Activated T-helper 2 cell treated with anti-CD3 and anti-CD28 coated beads, Interferon-gamma antibody, Interleukin-2, Interleukin-4, amounts not matched to agents 10 μg/mL and 5 μg/mL and 100 μg/mL, durations not matched to agents 14 hours and 24 hours and 36 hours (primary cell): ENCODE measurements around the gene ALG1L2. TPM values are rescaled to one million over a fixed set of nuclear protein-coding genes. Genes with fewer than 3 reads are reported as not detected.
"Not testable (repeated sequence)": the region's sequence is repeated elsewhere in the genome, so short reads cannot be mapped to it uniquely, and the experiment has no call there.

Source experiments
- DNase-seq: peaks from one replicate; pipeline ENCODE4 v3.0.0; 2021; ENCODE audit warnings: low spot score
- H3K27ac Mint-ChIP-seq: one replicate; pipeline ENCODE4 v1.8.0; 2021; ENCODE audit warnings: mixed read lengths
- H3K27me3 Mint-ChIP-seq: one replicate; pipeline ENCODE4 v1.8.0; 2021; ENCODE audit warnings: low read depth, mixed read lengths
- H3K36me3 Mint-ChIP-seq: one replicate; pipeline ENCODE4 v1.8.0; 2021; ENCODE audit warnings: low read depth, mixed read lengths
- H3K4me1 Mint-ChIP-seq: one replicate; pipeline ENCODE4 v1.8.0; 2021; ENCODE audit warnings: low read depth, mixed read lengths
- H3K4me3 Mint-ChIP-seq: one replicate; pipeline ENCODE4 v1.8.0; 2021; ENCODE audit warnings: low read depth, mild to moderate bottlenecking, moderate library complexity, mixed read lengths
- H3K9me3 Mint-ChIP-seq: one replicate; pipeline ENCODE4 v1.8.0; 2021; ENCODE audit warnings: mixed read lengths
- intact Hi-C: fragments of 100-400 bp; cut with micrococcal nuclease; formaldehyde crosslinking; loops from one replicate; pipeline ENCODE4 v1.15.1; 2023
- total RNA-seq: library from RNA; stranded (reverse); gene quantifications from 2 replicates; pipeline ENCODE4 v1.2.3, GENCODE V29; 2022

ALG1L2 gene
- total RNA-seq, result not detected in 2 replicates

DNA sequence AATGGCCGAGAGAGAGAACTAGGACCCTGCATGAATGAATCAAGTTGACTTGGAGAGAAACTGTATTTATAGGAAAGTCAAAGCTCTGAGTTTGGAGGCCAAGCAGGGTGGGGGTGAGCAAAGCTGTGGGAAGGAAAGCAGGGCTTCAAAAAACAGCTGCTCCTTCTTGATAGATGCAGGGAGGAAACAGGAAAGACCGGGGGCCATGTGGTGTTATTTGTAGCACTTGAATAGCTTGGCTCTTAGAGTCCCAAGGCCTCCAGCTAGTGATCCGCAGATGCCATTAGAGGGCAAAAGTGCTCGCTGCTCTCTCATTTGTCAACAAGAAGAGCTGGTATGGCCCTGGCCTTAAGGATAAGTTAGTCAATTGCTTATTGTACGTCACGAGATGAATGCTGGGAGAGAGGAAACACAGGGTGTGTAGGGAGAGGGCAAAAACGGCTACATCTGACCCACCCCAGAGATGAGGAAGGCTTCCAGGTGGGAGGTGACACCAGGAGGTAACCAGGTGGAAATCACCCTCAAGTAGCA lies at the start of gene ALG1L2:
Gene ALG1L2, plus strand, starts transcription at position 481 of the 531 bp plus-strand sequence. CDS start 186 bp downstream, outside the sequence.
- Mint-ChIP-seq H3K4me1 (no peaks in the 10 kb centered on the region), H3K4me3 (no peak within 1 kb of the TSS), H3K36me3 (no peaks in the 10 kb centered on the region), H3K9me3 (no peaks in the 10 kb centered on the region), H3K27ac (no peak within 1 kb of the TSS), H3K27me3 (no peaks in the 10 kb centered on the region)
- DNase-seq, result no peak
- intact Hi-C loops, result no loop called here

DNA sequence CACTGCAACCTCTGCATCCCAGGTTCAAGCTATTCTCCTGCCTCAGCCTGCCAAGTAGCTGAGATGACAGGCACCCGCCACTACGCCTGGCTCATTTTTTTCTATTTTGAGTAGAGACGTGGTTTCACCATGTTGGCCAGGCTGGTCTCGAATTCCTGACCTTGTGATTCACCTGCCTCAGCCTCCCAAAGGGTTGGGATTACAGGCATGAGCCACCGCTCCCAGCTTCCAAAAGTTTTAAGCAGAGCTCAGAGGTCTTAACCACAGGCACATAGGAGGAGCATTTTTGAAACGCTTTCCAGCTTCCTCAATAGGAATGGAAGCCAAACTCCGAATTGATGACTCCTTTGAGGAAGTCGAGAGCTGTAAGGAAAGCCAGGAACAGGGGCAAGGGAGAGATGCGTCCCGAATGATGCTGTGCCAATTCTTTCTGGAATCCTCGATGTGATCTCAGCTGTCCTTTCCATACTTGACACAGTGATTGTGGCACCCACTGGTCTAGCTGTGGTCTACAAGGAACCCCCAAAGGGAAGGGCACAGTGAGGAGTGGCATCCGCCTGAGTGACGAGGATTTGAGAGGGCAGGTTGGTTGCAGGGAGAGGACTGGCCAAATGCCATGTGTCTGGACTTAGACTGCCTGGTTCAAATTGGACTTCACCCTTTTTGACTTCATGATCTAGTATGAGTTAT lies 44.4 kb upstream of the ALG1L2 start:
- DNase-seq, H3K36me3 Mint-ChIP-seq, H3K27ac Mint-ChIP-seq, H3K27me3 Mint-ChIP-seq, H3K4me1 Mint-ChIP-seq, H3K9me3 Mint-ChIP-seq, intact Hi-C loops, H3K4me3 Mint-ChIP-seq: not testable (repeated sequence)

DNA sequence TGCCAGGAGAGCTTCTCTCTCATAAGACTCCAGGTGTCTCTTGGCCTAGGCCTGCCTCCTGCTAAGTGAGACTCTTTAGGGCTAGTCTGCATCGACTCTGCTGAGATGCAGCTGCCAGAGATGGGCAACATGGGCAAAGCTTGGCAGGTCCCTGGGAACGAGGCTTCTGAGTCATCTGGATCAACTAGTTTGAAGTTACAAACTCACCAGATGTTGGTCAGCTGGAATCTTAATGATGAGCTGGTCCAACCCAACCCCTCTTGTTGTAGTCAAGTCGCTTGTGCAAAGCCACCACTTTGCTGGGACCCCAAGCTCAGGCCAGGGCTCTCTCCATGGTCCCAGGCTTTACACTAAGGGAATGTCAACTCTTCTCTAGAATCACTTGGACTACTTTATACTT lies 38.9 kb upstream of the ALG1L2 start:
- H3K27me3 Mint-ChIP-seq, intact Hi-C loops: not testable (repeated sequence)

GRCh38 chr3:130043658-130044057 lies 38.0 kb upstream of the ALG1L2 start:
- H3K27ac Mint-ChIP-seq, H3K9me3 Mint-ChIP-seq, DNase-seq, H3K36me3 Mint-ChIP-seq, H3K4me3 Mint-ChIP-seq, intact Hi-C loops, H3K4me1 Mint-ChIP-seq, H3K27me3 Mint-ChIP-seq: not testable (repeated sequence)

More for the DNA sequence above, 38.9 kb upstream of the ALG1L2 start:
- H3K4me3 Mint-ChIP-seq, H3K36me3 Mint-ChIP-seq, H3K9me3 Mint-ChIP-seq, H3K4me1 Mint-ChIP-seq, DNase-seq, H3K27ac Mint-ChIP-seq: not testable (repeated sequence)

- no peaks in the 10 kb centered on the region for H3K36me3 Mint-ChIP-seq
- no peak overlapping the region for H3K27ac Mint-ChIP-seq
- no peaks in the 10 kb centered on the region for H3K4me1 Mint-ChIP-seq
- no peak overlapping the region for H3K4me3 Mint-ChIP-seq
- H3K9me3 Mint-ChIP-seq, result peaks cover 4% of the 10 kb centered on the region
- no peak for DNase-seq
- H3K27me3 Mint-ChIP-seq, result no peaks in the 10 kb centered on the region
- intact Hi-C loops, result no loop called here
Measured at GRCh38 chr3:130044370-130044769, 37.3 kb upstream of the ALG1L2 start.

DNA sequence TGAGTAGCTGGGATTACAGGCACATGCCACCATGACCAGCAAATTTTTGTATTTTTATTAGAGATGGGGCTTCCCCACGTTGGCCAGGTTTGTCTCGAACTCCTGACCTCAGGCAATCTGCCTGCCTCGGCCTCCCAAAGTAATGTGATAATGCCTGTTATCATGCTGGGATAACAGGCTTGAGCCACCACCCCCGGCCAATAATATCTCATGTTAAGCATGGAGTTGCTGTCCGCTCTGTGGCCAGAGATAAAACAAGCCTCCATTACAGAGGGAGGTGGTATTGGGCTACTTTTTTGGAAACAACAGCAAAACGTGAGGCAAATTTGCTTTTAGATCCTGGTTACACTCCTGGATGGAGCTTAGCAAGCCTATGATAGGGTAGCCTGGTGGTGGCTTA lies 32.9 kb upstream of the ALG1L2 start:
- Mint-ChIP-seq H3K4me3 (no peak overlapping the region), H3K27ac (no peak overlapping the region), H3K4me1 (no peaks in the 10 kb centered on the region), H3K27me3 (no peaks in the 10 kb centered on the region), H3K9me3 (peaks cover 4% of the 10 kb centered on the region), H3K36me3 (no peaks in the 10 kb centered on the region)
- intact Hi-C loops, result no loop called here
- DNase-seq, result no peak

DNA sequence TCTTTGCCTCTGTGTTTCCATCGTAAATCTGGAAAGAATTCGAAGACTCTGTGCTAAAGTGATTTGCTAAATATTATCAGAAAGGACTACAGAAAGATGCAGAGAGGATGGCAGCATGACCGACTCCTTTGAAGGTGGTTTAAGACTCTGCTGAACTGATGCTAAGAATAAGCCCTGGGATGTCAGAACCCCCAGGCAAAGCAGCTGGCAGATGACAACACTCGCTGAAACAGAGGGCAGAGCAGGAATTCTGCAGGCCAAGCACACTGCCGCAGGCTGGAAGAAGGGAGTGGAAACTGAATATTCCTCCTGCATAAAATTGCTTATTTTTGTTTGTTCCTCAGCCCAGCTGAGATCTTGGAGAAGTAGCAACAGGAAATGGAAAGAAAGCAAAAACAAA lies 29.3 kb upstream of the ALG1L2 start:
- DNase-seq, H3K4me3 Mint-ChIP-seq, intact Hi-C loops, H3K36me3 Mint-ChIP-seq, H3K9me3 Mint-ChIP-seq, H3K27ac Mint-ChIP-seq, H3K27me3 Mint-ChIP-seq, H3K4me1 Mint-ChIP-seq: not testable (repeated sequence)

DNA sequence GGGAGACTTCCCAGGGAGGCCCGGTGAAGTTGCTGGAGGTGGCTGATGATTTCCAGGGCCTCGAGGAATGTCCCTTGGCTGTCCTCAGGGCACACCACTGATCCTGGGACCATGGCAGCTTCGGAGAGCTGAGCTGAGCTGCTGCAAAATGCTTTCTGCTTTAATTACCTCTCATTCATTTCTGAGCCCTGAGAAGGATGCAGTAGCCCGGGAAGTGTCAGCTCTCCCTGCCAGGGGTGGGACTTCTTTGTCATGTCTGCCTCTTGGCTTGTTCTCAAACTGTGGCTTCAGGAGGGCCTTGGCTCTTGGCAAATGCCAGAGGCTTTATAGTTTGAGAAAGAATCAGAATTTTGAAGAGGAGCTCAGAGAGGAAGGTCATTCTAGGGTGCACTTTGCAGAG lies 28.7 kb upstream of the ALG1L2 start:
- H3K9me3 Mint-ChIP-seq, DNase-seq, H3K4me3 Mint-ChIP-seq, intact Hi-C loops, H3K36me3 Mint-ChIP-seq, H3K4me1 Mint-ChIP-seq, H3K27me3 Mint-ChIP-seq, H3K27ac Mint-ChIP-seq: not testable (repeated sequence)

- DNase-seq, H3K27me3 Mint-ChIP-seq, H3K27ac Mint-ChIP-seq, H3K4me1 Mint-ChIP-seq, intact Hi-C loops, H3K4me3 Mint-ChIP-seq, H3K9me3 Mint-ChIP-seq, H3K36me3 Mint-ChIP-seq: not testable (repeated sequence)
Measured at GRCh38 chr3:130057536-130058266, 23.9 kb upstream of the ALG1L2 start.

DNA sequence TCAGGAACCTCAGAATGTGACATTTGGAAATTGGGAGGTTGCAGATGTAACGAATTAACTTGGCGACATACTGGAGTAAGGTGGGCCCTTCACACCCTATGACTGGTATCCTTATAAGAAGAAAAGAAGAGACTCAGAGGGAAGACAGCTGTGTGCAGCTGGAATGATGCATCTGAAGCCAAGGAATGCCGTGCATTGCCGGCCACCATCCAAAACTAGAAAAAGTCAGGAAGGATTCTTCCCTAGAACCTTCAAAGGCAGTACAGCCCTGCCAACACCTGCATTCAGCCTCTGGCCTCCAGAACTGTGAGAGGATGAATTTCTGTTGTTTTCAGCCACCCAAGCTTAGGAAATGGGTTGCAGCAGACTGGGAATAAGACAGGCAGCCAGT lies 23.4 kb upstream of the ALG1L2 start:
- intact Hi-C loops, result not testable (repeated sequence)

DNA sequence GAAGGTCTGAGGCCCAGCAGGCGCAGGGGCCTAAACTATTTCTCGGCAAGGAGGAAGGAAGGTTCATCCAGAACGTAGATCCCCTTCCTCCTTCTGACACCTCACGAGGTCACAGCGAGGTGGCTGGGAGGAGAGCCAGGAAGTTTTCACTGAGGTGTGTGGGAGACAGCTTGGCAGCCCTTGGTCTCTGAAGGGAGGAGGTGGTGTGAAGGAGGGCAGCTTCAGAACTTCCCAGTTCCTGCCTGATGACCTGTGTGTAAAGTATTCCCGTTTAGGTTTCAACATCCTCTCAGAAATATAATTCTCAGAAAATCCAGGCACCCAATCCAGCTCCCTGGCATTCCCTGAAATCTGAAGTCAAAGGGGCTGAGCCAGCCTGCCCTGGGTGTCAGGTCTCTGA lies 22.9 kb upstream of the ALG1L2 start:
- H3K9me3 Mint-ChIP-seq, intact Hi-C loops, H3K4me3 Mint-ChIP-seq, H3K27ac Mint-ChIP-seq, H3K36me3 Mint-ChIP-seq, DNase-seq, H3K4me1 Mint-ChIP-seq, H3K27me3 Mint-ChIP-seq: not testable (repeated sequence)

More for the DNA sequence above, 23.4 kb upstream of the ALG1L2 start:
- not testable (repeated sequence) for H3K27me3 Mint-ChIP-seq, H3K27ac Mint-ChIP-seq, H3K4me1 Mint-ChIP-seq, H3K9me3 Mint-ChIP-seq, H3K4me3 Mint-ChIP-seq, DNase-seq, H3K36me3 Mint-ChIP-seq

DNA sequence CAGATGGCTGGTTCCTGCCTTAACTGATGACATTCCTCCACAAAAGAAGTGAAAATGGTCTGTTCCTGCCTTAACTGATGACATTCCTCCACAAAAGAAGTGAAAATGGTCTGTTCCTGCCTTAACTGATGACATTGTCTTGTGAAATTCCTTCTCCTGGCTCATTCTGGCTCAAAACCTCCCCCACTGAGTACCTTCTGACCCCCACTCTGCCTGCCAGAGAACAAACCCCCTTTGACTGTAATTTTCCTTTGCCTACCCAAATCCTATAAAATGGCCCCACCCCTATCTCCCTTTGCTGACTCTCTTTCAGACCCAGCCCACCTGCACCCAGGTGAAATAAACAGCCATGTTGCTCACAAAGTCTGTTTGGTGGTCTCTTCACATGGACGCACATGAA lies 22.5 kb upstream of the ALG1L2 start:
- H3K4me1 Mint-ChIP-seq, H3K36me3 Mint-ChIP-seq, H3K9me3 Mint-ChIP-seq, H3K4me3 Mint-ChIP-seq, H3K27ac Mint-ChIP-seq, H3K27me3 Mint-ChIP-seq, intact Hi-C loops, DNase-seq: not testable (repeated sequence)

GRCh38 chr3:130073582-130073981 lies 8.0 kb upstream of the ALG1L2 start:
- intact Hi-C loops, result no loop called here
- no peak for DNase-seq
- H3K4me3 Mint-ChIP-seq, result no peak overlapping the region
- no peak overlapping the region for H3K27ac Mint-ChIP-seq
- no peaks in the 10 kb centered on the region for H3K27me3 Mint-ChIP-seq
- H3K36me3 Mint-ChIP-seq, result no peaks in the 10 kb centered on the region
- no peaks in the 10 kb centered on the region for H3K4me1 Mint-ChIP-seq
- peaks cover 4% of the 10 kb centered on the region for H3K9me3 Mint-ChIP-seq
